T-cell (primary cell): ENCODE measurements around the gene SYT15. TPM values are rescaled to one million over a fixed set of nuclear protein-coding genes. Genes with fewer than 3 reads are reported as not detected.
A peak's percentile ranks its signal among the peaks of the same experiment; 100 is the strongest.
"Not testable (repeated sequence)": the region's sequence is repeated elsewhere in the genome, so short reads cannot be mapped to it uniquely, and the experiment has no call there.

Experiments used
- ATAC-seq, 4 experiments: fragments of 200-7000 bp in 3 of 4; fragments of 150-1000 bp in 1 of 4; cut with Tn5 transposase; replicated peaks in 1 of 4; 1 replicate in 3 of 4; 2 replicates in 1 of 4; pipeline ENCODE4 v1.10.0; 2021; ENCODE audit warnings: moderate library complexity in 3 of 4, mild to moderate bottlenecking in 2 of 4, moderate number of reproducible peaks in 1 of 4
- CTCF ChIA-PET, 2 donors: fragments of 300-600 bp; sonication (Branson Sonifier 250); formaldehyde crosslinking; loops; one replicate each; lab custom pipeline; 2022; ENCODE audit warnings: antibody characterized with exemption in 2 of 2; lab: Charles Lee
- POLR2A ChIA-PET, 2 donors: fragments of 300-600 bp; sonication (Branson Sonifier 250); formaldehyde crosslinking; loops; one replicate each; lab custom pipeline; 2022; ENCODE audit warnings: antibody characterized with exemption in 2 of 2; lab: Charles Lee
- DNase-seq, 35 experiments: peaks; one replicate each; pipeline versions ENCODE4 v3.0.0 to v3.0.0-alpha.2; 2013 to 2023
- H3K27ac ChIP-seq: one replicate; pipeline ENCODE4 v1.5.1; 2013; ENCODE audit warnings: low read length
- H3K27me3 ChIP-seq, 2 experiments: replicated peaks in 1 of 2; 1 replicate in 1 of 2; 2 replicates in 1 of 2; pipeline versions ENCODE4 v1.6.1 to v1.7.0; 2013; ENCODE audit warnings: low read length in 1 of 2, mixed read lengths in 1 of 2; ENCODE audit not compliant: control insufficient read depth in 2 of 2, insufficient read depth in 2 of 2; ENCODE audit errors: extremely low read depth in 1 of 2
- H3K36me3 ChIP-seq, 2 donors: 1 replicate in 1 of 2; 2 replicates in 1 of 2; pipeline versions ENCODE4 v1.6.1 to v1.7.0; 2013; ENCODE audit warnings: low read length in 1 of 2; ENCODE audit not compliant: control insufficient read depth in 2 of 2, insufficient read depth in 1 of 2; ENCODE audit errors: extremely low read depth in 1 of 2
- H3K4me1 ChIP-seq, 2 experiments: 1 replicate in 1 of 2; 2 replicates in 1 of 2; pipeline versions ENCODE4 v1.6.1 to v1.7.0; 2013; ENCODE audit warnings: low read length in 2 of 2, mixed read lengths in 1 of 2; ENCODE audit not compliant: insufficient read depth in 2 of 2, control insufficient read depth in 1 of 2; ENCODE audit errors: extremely low read depth in 1 of 2
- H3K4me3 ChIP-seq, 2 donors: 1 replicate in 1 of 2; 2 replicates in 1 of 2; pipeline versions ENCODE4 v1.5.1 to v1.7.0; 2013; ENCODE audit warnings: mild to moderate bottlenecking in 2 of 2, low read length in 1 of 2, moderate library complexity in 1 of 2; ENCODE audit not compliant: control insufficient read depth in 1 of 2; ENCODE audit errors: extremely low read depth in 1 of 2
- H3K9me3 ChIP-seq: 2 replicates; pipeline ENCODE4 v1.7.0; 2013
- H3K27ac Mint-ChIP-seq, 2 donors: one replicate each; pipeline ENCODE4 v1.8.0; 2020 to 2021; ENCODE audit warnings: mild to moderate bottlenecking in 2 of 2, mixed read lengths in 2 of 2
- H3K27me3 Mint-ChIP-seq, 2 donors: one replicate each; pipeline ENCODE4 v1.8.0; 2021 to 2022; ENCODE audit warnings: mixed read lengths in 2 of 2
- H3K36me3 Mint-ChIP-seq: one replicate; pipeline ENCODE4 v1.8.0; 2021; ENCODE audit warnings: mixed read lengths
- H3K4me1 Mint-ChIP-seq, 3 donors: one replicate each; pipeline ENCODE4 v1.8.0; 2020 to 2022; ENCODE audit warnings: mixed read lengths in 3 of 3, mild to moderate bottlenecking in 1 of 3
- H3K4me3 Mint-ChIP-seq, 3 donors: one replicate each; pipeline ENCODE4 v1.8.0; 2020 to 2022; ENCODE audit warnings: mild to moderate bottlenecking in 3 of 3, mixed read lengths in 3 of 3, moderate library complexity in 3 of 3
- H3K9me3 Mint-ChIP-seq, 3 donors: one replicate each; pipeline ENCODE4 v1.8.0; 2020 to 2022; ENCODE audit warnings: mixed read lengths in 3 of 3
- WGBS: methylation state at CpG from one replicate; pipeline ENCODE4 v1.1.5; 2013; ENCODE audit warnings: missing lambda C conversion rate; ENCODE audit not compliant: insufficient coverage; 5-methylcytosine and 5-hydroxymethylcytosine counted together
- total RNA-seq, 35 experiments: library from RNA in 6 of 35; stranded (reverse) in 6 of 35; fragments of 120-200 nt in 1 of 35; gene quantifications; one replicate each; pipeline versions ENCODE4 v1.2.1 to v1.2.4 and lab custom pipeline; 2013 to 2026

SYT15 gene
- total RNA-seq, 5 donors from 2014 or later (not counting 1 experiment from before 2014, with no cell fraction given), result 0.98 to 1.7 (median 1.4) TPM; not detected in 1

GRCh38 chr10:46623899-46624654 lies 45.1 kb downstream of the SYT15 start:
- CTCF ChIA-PET, H3K9me3 Mint-ChIP-seq, H3K27ac Mint-ChIP-seq, ATAC-seq, H3K27me3 Mint-ChIP-seq, H3K36me3 ChIP-seq, H3K4me3 Mint-ChIP-seq, H3K36me3 Mint-ChIP-seq, H3K4me1 Mint-ChIP-seq, H3K27ac ChIP-seq, H3K27me3 ChIP-seq, DNase-seq, H3K4me3 ChIP-seq, H3K4me1 ChIP-seq, H3K9me3 ChIP-seq, POLR2A ChIA-PET: not testable (repeated sequence)
- WGBS, result no CpG with 5 or more reads among the region's 8 CpGs

- H3K27me3 Mint-ChIP-seq, H3K4me1 Mint-ChIP-seq, CTCF ChIA-PET, DNase-seq, H3K9me3 ChIP-seq, H3K27ac ChIP-seq, H3K4me1 ChIP-seq, H3K4me3 Mint-ChIP-seq, H3K4me3 ChIP-seq, H3K27ac Mint-ChIP-seq, ATAC-seq, POLR2A ChIA-PET, H3K36me3 ChIP-seq, H3K9me3 Mint-ChIP-seq, H3K36me3 Mint-ChIP-seq, H3K27me3 ChIP-seq: not testable (repeated sequence)
- no CpG with 5 or more reads among the region's 1 CpG for WGBS
These were observed 50.9 kb downstream of the SYT15 start for GRCh38 chr10:46629805-46630204.

GRCh38 chr10:46630816-46631215 lies 51.9 kb downstream of the SYT15 start:
- ATAC-seq, POLR2A ChIA-PET, H3K9me3 ChIP-seq, H3K4me3 Mint-ChIP-seq, H3K9me3 Mint-ChIP-seq, H3K36me3 Mint-ChIP-seq, H3K4me1 Mint-ChIP-seq, H3K27me3 ChIP-seq, H3K27ac ChIP-seq, H3K27me3 Mint-ChIP-seq, H3K4me1 ChIP-seq, H3K4me3 ChIP-seq, CTCF ChIA-PET, H3K36me3 ChIP-seq, H3K27ac Mint-ChIP-seq, DNase-seq: not testable (repeated sequence)
- WGBS, result no CpG with 5 or more reads among the region's 3 CpGs

- H3K36me3 ChIP-seq, H3K27me3 ChIP-seq, H3K4me1 Mint-ChIP-seq, DNase-seq, H3K27ac Mint-ChIP-seq, CTCF ChIA-PET, H3K4me3 Mint-ChIP-seq, ATAC-seq, H3K9me3 ChIP-seq, H3K4me3 ChIP-seq, H3K36me3 Mint-ChIP-seq, H3K4me1 ChIP-seq, H3K27ac ChIP-seq, POLR2A ChIA-PET, H3K27me3 Mint-ChIP-seq, H3K9me3 Mint-ChIP-seq: not testable (repeated sequence)
- no CpG with 5 or more reads among the region's 3 CpGs for WGBS
These were observed 52.8 kb downstream of the SYT15 start for GRCh38 chr10:46631683-46632082.

- H3K4me3 ChIP-seq, POLR2A ChIA-PET, H3K4me1 ChIP-seq, H3K36me3 Mint-ChIP-seq, H3K27ac Mint-ChIP-seq, CTCF ChIA-PET, ATAC-seq, H3K27me3 ChIP-seq, H3K27ac ChIP-seq, H3K4me1 Mint-ChIP-seq, H3K9me3 ChIP-seq, H3K36me3 ChIP-seq, H3K27me3 Mint-ChIP-seq, DNase-seq, H3K9me3 Mint-ChIP-seq: not testable (repeated sequence)
- H3K4me3 Mint-ChIP-seq, result peak overlapping the region in 2 of 3 donors; percentile 41 to 43
- whole genome bisulfite sequencing, result no CpG with 5 or more reads among the region's 5 CpGs
These were observed 55.8 kb downstream of the SYT15 start for GRCh38 chr10:46634698-46635097.

- Mint-ChIP-seq H3K27ac (peak overlapping the region in 1 of 2 donors; percentile 39), H3K4me3 (peak overlapping the region in 2 of 3 donors; percentile 68 to 72)
- H3K36me3 ChIP-seq, H3K4me1 ChIP-seq, H3K9me3 ChIP-seq, H3K4me3 ChIP-seq, H3K27me3 Mint-ChIP-seq, POLR2A ChIA-PET, CTCF ChIA-PET, H3K27me3 ChIP-seq, H3K4me1 Mint-ChIP-seq, H3K9me3 Mint-ChIP-seq, H3K27ac ChIP-seq, H3K36me3 Mint-ChIP-seq: not testable (repeated sequence)
- ATAC-seq, result peak; percentile 90 to 94 (median 92)
- no CpG with 5 or more reads among the region's 63 CpGs for WGBS
- peak in 13 of 35 experiments; percentile 0 to 34 (median 12) for DNase-seq
These were observed 56.5 kb downstream of the SYT15 start for GRCh38 chr10:46635364-46635959.
